HEK293T (cell line): ENCODE results near the gene PIGU.

ENCODE experiments used
- ARNT ChIP-seq: fragments of 450-650 bp; IDR thresholded peaks from 2 replicates; pipeline ENCODE4 v1.6.1; 2017; ENCODE audit warnings: mild to moderate bottlenecking
- BHLHE40 ChIP-seq: fragments of 450-650 bp; IDR thresholded peaks from 2 replicates; pipeline ENCODE4 v1.6.1; 2016; ENCODE audit warnings: mild to moderate bottlenecking, moderate library complexity, borderline replicate concordance
- ELF4 ChIP-seq: fragments of 450-650 bp; IDR thresholded peaks from 2 replicates; pipeline ENCODE4 v1.6.1; 2017; ENCODE audit warnings: antibody characterized with exemption
- FOXA1 ChIP-seq: fragments of 450-650 bp; IDR thresholded peaks from 2 replicates; pipeline ENCODE4 v1.6.1; 2016; ENCODE audit warnings: mild to moderate bottlenecking
- FOXK2 ChIP-seq: fragments of 450-650 bp; IDR thresholded peaks from 2 replicates; pipeline ENCODE4 v1.6.1; 2016; ENCODE audit warnings: mild to moderate bottlenecking
- FOXM1 ChIP-seq: fragments of 450-650 bp; IDR thresholded peaks from 2 replicates; pipeline ENCODE4 v1.6.1; 2017; ENCODE audit warnings: mild to moderate bottlenecking, borderline replicate concordance
- HDGF ChIP-seq: fragments of 450-650 bp; IDR thresholded peaks from 2 replicates; pipeline ENCODE4 v1.6.1; 2017; ENCODE audit warnings: antibody characterized with exemption, borderline replicate concordance
- NFRKB ChIP-seq: fragments of 450-650 bp; IDR thresholded peaks from 2 replicates; pipeline ENCODE4 v1.6.1; 2016; ENCODE audit warnings: mild to moderate bottlenecking, moderate library complexity
- SP1 ChIP-seq: fragments of 450-650 bp; IDR thresholded peaks from 2 replicates; pipeline ENCODE4 v1.6.1; 2017
- ZNF384 ChIP-seq: fragments of 450-650 bp; IDR thresholded peaks from 2 replicates; pipeline ENCODE4 v1.6.1; 2016

- TF ChIP-seq NFRKB = no peak
- TF ChIP-seq SP1 = no peak
- TF ChIP-seq FOXA1 = no peak
- no peak for TF ChIP-seq FOXM1
- TF ChIP-seq ELF4 = no peak
- TF ChIP-seq HDGF = no peak
- no peak for TF ChIP-seq ARNT
- TF ChIP-seq FOXK2 = no peak
- no peak for TF ChIP-seq ZNF384
- no peak for TF ChIP-seq BHLHE40
These were observed 38.4 kb downstream of the PIGU start for GRCh38 chr20:34638532-34638931.
